HCT116 (cell line): Measurements from ENCODE around the gene ZNF276. TPM values are rescaled to one million over a fixed set of nuclear protein-coding genes. Genes with fewer than 3 reads are reported as not detected.
A peak's percentile ranks its signal among the peaks of the same experiment; 100 is the strongest.

ENCODE experiments used
- ATAC-seq: fragments of 200-7000 bp; cut with Tn5 transposase; 2 replicates; pipeline ENCODE4 v1.9.1; 2020; ENCODE audit warnings: mild to moderate bottlenecking, moderate library complexity
- BruUV-seq: library from RNA; stranded (reverse); fragments of 400-500 nt; replicated peaks from 2 replicates; lab custom pipeline; 2021; lab: Mats Ljungman, UMichigan
- CTCF ChIA-PET: fragments of 300-600 bp; sonication (Branson Sonifier 250); formaldehyde crosslinking; loops from one replicate; lab custom pipeline; 2021; ENCODE audit warnings: antibody characterized with exemption; lab: Charles Lee
- POLR2A ChIA-PET: fragments of 300-600, 350-600 bp; sonication (Branson Sonifier 250); formaldehyde crosslinking; loops from one replicate; lab custom pipeline; 2021; ENCODE audit warnings: antibody characterized with exemption; lab: Charles Lee
- RAD21 ChIA-PET, 2 experiments: fragments of 300-600 bp; sonication (Branson Sonifier 250); formaldehyde crosslinking; loops; one replicate each; lab custom pipeline; 2023; ENCODE audit warnings: low total read pairs in 2 of 2; ENCODE audit not compliant: uncharacterized antibody in 2 of 2, unreplicated experiment in 2 of 2, low non-redundant PET in 1 of 2; lab: Charles Lee
- DNase-seq: peaks from one replicate; pipeline ENCODE4 v3.0.0-alpha.2; 2010; ENCODE audit warnings: low read depth, low spot score
- H2AFZ ChIP-seq: fragments of 200-600 bp; shearing (Covaris generic), sonication (generic); 2 replicates; pipeline ENCODE4 v1.6.1; 2017; ENCODE audit warnings: low read depth, mixed run types, mixed read lengths, antibody characterized with exemption, low read length; ENCODE audit not compliant: poor library complexity, severe bottlenecking
- H3K27ac ChIP-seq: 2 replicates; pipeline ENCODE4 v1.5.1; 2012; ENCODE audit warnings: low read depth, low read length
- H3K27me3 ChIP-seq: fragments of 200-600 bp; sonication (generic); 2 replicates; pipeline ENCODE4 v1.6.1; 2016; ENCODE audit warnings: mixed run types, low read length, mixed read lengths; ENCODE audit not compliant: insufficient read depth
- H3K36me3 ChIP-seq, 2 experiments: fragments of 200-500 bp in 1 of 2; fragments of 200-600 bp in 1 of 2; sonication (Bioruptor generic) in 1 of 2; sonication (generic) in 1 of 2; 2 replicates each; pipeline versions ENCODE4 v1.5.1 to v1.6.1; 2014 to 2016; ENCODE audit warnings: low read length in 2 of 2, inconsistent platforms in 1 of 2, mixed read lengths in 1 of 2, mixed run types in 1 of 2; ENCODE audit not compliant: insufficient read depth in 2 of 2, control insufficient read depth in 1 of 2
- H3K4me1 ChIP-seq, 2 experiments: fragments of 200-600 bp in 1 of 2; sonication (generic) in 1 of 2; 2 replicates each; pipeline versions ENCODE4 v1.5.1 to v1.6.1; 2012 to 2017; ENCODE audit warnings: low read length in 2 of 2, inconsistent platforms in 1 of 2, mild to moderate bottlenecking in 1 of 2, mixed read lengths in 1 of 2, mixed run types in 1 of 2, moderate library complexity in 1 of 2; ENCODE audit not compliant: insufficient read depth in 2 of 2, control insufficient read depth in 1 of 2
- H3K4me2 ChIP-seq: fragments of 200-600 bp; sonication (generic); 2 replicates; pipeline ENCODE4 v1.6.1; 2017; ENCODE audit warnings: mixed run types, low read length, mixed read lengths
- H3K4me3 ChIP-seq, 2 experiments: fragments of 200-600 bp in 1 of 2; sonication (generic) in 1 of 2; replicated peaks in 1 of 2; 2 replicates each; pipeline ENCODE4 v1.5.1; 2011 to 2016; ENCODE audit warnings: low read length in 2 of 2, control low read depth in 1 of 2, low read depth in 1 of 2, mild to moderate bottlenecking in 1 of 2, mixed read lengths in 1 of 2, mixed run types in 1 of 2
- H3K79me2 ChIP-seq: fragments of 200-600 bp; sonication (generic); 2 replicates; pipeline ENCODE4 v1.6.1; 2017; ENCODE audit warnings: mild to moderate bottlenecking, mixed run types, low read length, moderate library complexity, mixed read lengths; ENCODE audit not compliant: insufficient read depth
- H3K9ac ChIP-seq: fragments of 200-600 bp; sonication (generic); 2 replicates; pipeline ENCODE4 v1.6.1; 2016; ENCODE audit warnings: low read length, mixed read lengths
- H3K9me2 ChIP-seq: fragments of 200-600 bp; sonication (generic), shearing (Covaris generic); 2 replicates; pipeline ENCODE4 v1.6.1; 2017; ENCODE audit warnings: mixed run types, mild to moderate bottlenecking, moderate library complexity; ENCODE audit not compliant: insufficient read depth
- H3K9me3 ChIP-seq, 2 experiments: fragments of 200-500 bp in 1 of 2; fragments of 200-600 bp in 1 of 2; sonication (Bioruptor generic) in 1 of 2; sonication (generic) in 1 of 2; 2 replicates each; pipeline ENCODE4 v1.6.1; 2014 to 2017; ENCODE audit warnings: low read length in 2 of 2, mixed read lengths in 2 of 2, inconsistent platforms in 1 of 2, low read depth in 1 of 2, mild to moderate bottlenecking in 1 of 2, mixed run types in 1 of 2, moderate library complexity in 1 of 2; ENCODE audit not compliant: control insufficient read depth in 1 of 2, insufficient read depth in 1 of 2
- H4K20me1 ChIP-seq: fragments of 200-600 bp; sonication (generic), shearing (Covaris generic); 2 replicates; pipeline ENCODE4 v1.6.1; 2017; ENCODE audit warnings: mixed run types, mild to moderate bottlenecking, moderate library complexity; ENCODE audit not compliant: insufficient read depth
- CTCF ChIP-seq, 3 experiments: fragments of 200-600 bp in 1 of 3; sonication (generic) in 1 of 3; IDR thresholded peaks in 2 of 3; conservative IDR thresholded peaks in 1 of 3; 2 replicates each; pipeline ENCODE4 v1.5.1; 2012 to 2017; ENCODE audit warnings: low read depth in 2 of 3, low read length in 2 of 3, antibody characterized with exemption in 1 of 3, borderline replicate concordance in 1 of 3, control low read depth in 1 of 3, mild to moderate bottlenecking in 1 of 3, mixed read lengths in 1 of 3, mixed run types in 1 of 3, moderate library complexity in 1 of 3; ENCODE audit not compliant: insufficient read depth in 1 of 3
- FOSL1 ChIP-seq: IDR thresholded peaks from 2 replicates; pipeline ENCODE4 v1.6.1; 2012; ENCODE audit warnings: low read depth
- MAX ChIP-seq: IDR thresholded peaks from 2 replicates; pipeline ENCODE4 v1.6.1; 2012
- POLR2AphosphoS5 ChIP-seq: IDR thresholded peaks from 2 replicates; pipeline ENCODE4 v1.6.1; 2011; ENCODE audit warnings: mild to moderate bottlenecking, low read depth, low read length, moderate library complexity
- RAD21 ChIP-seq: IDR thresholded peaks from 2 replicates; pipeline ENCODE4 v1.6.1; 2012; ENCODE audit warnings: low read depth, mild to moderate bottlenecking
- intact Hi-C: fragments of 100-400 bp; cut with micrococcal nuclease; formaldehyde crosslinking; loops from 2 replicates; pipeline ENCODE4 v1.10.0; 2022
- total RNA-seq: library from RNA; stranded (reverse); gene quantifications from one replicate; pipeline ENCODE4 v1.2.1, GENCODE V29; 2021; ENCODE audit not compliant: unreplicated experiment
- TF ChIP-seq, protein P1 (sequence below): IDR thresholded peaks from 2 replicates; pipeline ENCODE4 v1.6.1; 2011; ENCODE audit warnings: mild to moderate bottlenecking, low read length, moderate library complexity; ENCODE audit not compliant: insufficient replicate concordance; ENCODE audit errors: extremely low read depth

The ZNF276 gene
- total RNA-seq, 1 experiment from 2014 or later: 49.9 TPM

- intact Hi-C loops: no loop called here
Measured at GRCh38 chr16:89710709-89711564, 10.4 kb upstream of the ZNF276 start.

More at GRCh38 chr16:89710709-89711564, 10.4 kb upstream of the ZNF276 start:
- RAD21 ChIA-PET: no interaction called here
- TF ChIP-seq CTCF (IDR thresholded peaks at IDR 0.05 in 2 of 3, conservative IDR thresholded peaks at IDR 0.05 in 1 of 3; ENCODE audit: borderline replicate concordance in 1 of 3, insufficient read depth in 1 of 3, low read depth in 2 of 3, low read length in 2 of 3) (no peak), POLR2AphosphoS5 (no peak), MAX (no peak), RAD21 (no peak), FOSL1 (no peak)
- TF ChIP-seq, protein P1, sequence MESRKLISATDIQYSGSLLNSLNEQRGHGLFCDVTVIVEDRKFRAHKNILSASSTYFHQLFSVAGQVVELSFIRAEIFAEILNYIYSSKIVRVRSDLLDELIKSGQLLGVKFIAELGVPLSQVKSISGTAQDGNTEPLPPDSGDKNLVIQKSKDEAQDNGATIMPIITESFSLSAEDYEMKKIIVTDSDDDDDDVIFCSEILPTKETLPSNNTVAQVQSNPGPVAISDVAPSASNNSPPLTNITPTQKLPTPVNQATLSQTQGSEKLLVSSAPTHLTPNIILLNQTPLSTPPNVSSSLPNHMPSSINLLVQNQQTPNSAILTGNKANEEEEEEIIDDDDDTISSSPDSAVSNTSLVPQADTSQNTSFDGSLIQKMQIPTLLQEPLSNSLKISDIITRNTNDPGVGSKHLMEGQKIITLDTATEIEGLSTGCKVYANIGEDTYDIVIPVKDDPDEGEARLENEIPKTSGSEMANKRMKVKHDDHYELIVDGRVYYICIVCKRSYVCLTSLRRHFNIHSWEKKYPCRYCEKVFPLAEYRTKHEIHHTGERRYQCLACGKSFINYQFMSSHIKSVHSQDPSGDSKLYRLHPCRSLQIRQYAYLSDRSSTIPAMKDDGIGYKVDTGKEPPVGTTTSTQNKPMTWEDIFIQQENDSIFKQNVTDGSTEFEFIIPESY: no peak
- no peak overlapping the region for H2AFZ ChIP-seq
- H3K27me3 ChIP-seq: no peaks in the 10 kb centered on the region
- CTCF ChIA-PET: no interaction called here
- no peaks in the 10 kb centered on the region for H3K9me3 ChIP-seq
- peak overlapping the region; percentile 8; the same call in 1 of the 2 replicates for H3K27ac ChIP-seq
- peaks cover 2 to 38% of the 10 kb centered on the region in 2 experiments; a peak in 2 of 4 replicates for H3K4me1 ChIP-seq
- H3K36me3 ChIP-seq: peaks cover 6 to 15% of the 10 kb centered on the region in 2 experiments
- POLR2A ChIA-PET: interaction anchor here (1.0 to 3.2 kb wide), 2 partner anchors 9 to 10 kb away, joined by 4 to 12 read pairs; partner anchors contain the start of gene VPS9D1
- H3K4me2 ChIP-seq: no peak overlapping the region
- BruUV-seq: no TSS peak
- H4K20me1 ChIP-seq: no peaks in the 10 kb centered on the region
- DNase-seq (no peak), ATAC-seq (peak; percentile 7)
- no peaks in the 10 kb centered on the region for H3K9me2 ChIP-seq
- peaks cover 38% of the 10 kb centered on the region for H3K79me2 ChIP-seq
- no peak overlapping the region for H3K4me3 ChIP-seq
- H3K9ac ChIP-seq: no peak overlapping the region
